ENCODE results near the gene OSTM1. TPM values are rescaled to one million over a fixed set of nuclear protein-coding genes. Genes with fewer than 3 reads are reported as not detected.
A peak's percentile ranks its signal among the peaks of the same experiment; 100 is the strongest.

Gene OSTM1
- total RNA-seq, 1 donor from 2014 or later: 13.6 TPM

DNA sequence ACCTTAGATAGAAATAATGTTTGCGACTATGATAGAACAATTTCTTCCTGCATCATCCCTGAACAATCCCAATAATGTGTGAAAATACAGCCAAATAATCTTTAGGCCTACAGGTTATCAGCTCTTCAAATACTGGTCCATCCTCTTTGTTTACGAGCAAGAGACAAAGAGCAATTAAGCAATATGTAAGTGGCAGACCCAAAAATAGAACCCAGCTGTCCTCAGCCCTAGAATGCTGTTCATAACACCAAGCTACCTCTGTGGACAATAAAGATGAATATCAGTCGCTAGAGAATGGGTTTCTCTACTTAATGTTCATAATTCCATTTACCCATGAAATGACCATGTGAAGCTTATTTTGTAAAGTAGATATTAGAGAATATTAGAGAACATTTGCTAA lies 28.4 kb upstream of the OSTM1 start:
- Histone ChIP-seq H3K36me3 (ENCODE audit: control insufficient read depth in 3 of 3, insufficient read depth in 3 of 3, low read length in 3 of 3) (no peaks in the 10 kb centered on the region), H3K4me3 (ENCODE audit: low read length in 3 of 3) (no peak overlapping the region), H3K4me1 (ENCODE audit: control insufficient read depth in 3 of 3, insufficient read depth in 3 of 3, low read length in 3 of 3) (peaks cover 0 to 6% (median 0%) of the 10 kb centered on the region in 3 donors), H3K27me3 (ENCODE audit: control insufficient read depth in 3 of 3, insufficient read depth in 3 of 3, low read length in 3 of 3) (no peaks in the 10 kb centered on the region), H3K27ac (ENCODE audit: low read depth, low read length) (peak overlapping the region; percentile 54), H3K9ac (ENCODE audit: low read depth in 1 of 3, low read length in 3 of 3) (no peak overlapping the region), H3K9me3 (ENCODE audit: control insufficient read depth in 3 of 3, low read length in 3 of 3) (no peaks in the 10 kb centered on the region)

- H3K27ac ChIP-seq (ENCODE audit: low read depth, low read length): no peak overlapping the region
- no peaks in the 10 kb centered on the region for H3K9me3 ChIP-seq (ENCODE audit: control insufficient read depth in 3 of 3, low read length in 3 of 3)
- no peaks in the 10 kb centered on the region for H3K27me3 ChIP-seq (ENCODE audit: control insufficient read depth in 3 of 3, insufficient read depth in 3 of 3, low read length in 3 of 3)
- H3K4me3 ChIP-seq (ENCODE audit: low read length in 3 of 3): no peak overlapping the region
- H3K36me3 ChIP-seq (ENCODE audit: control insufficient read depth in 3 of 3, insufficient read depth in 3 of 3, low read length in 3 of 3): no peaks in the 10 kb centered on the region
- H3K9ac ChIP-seq (ENCODE audit: low read depth in 1 of 3, low read length in 3 of 3): no peak overlapping the region
- peaks cover 0 to 6% (median 0%) of the 10 kb centered on the region in 3 donors for H3K4me1 ChIP-seq (ENCODE audit: control insufficient read depth in 3 of 3, insufficient read depth in 3 of 3, low read length in 3 of 3)
Observed at GRCh38 chr6:108100003-108100402, 25.5 kb upstream of the OSTM1 start.

DNA sequence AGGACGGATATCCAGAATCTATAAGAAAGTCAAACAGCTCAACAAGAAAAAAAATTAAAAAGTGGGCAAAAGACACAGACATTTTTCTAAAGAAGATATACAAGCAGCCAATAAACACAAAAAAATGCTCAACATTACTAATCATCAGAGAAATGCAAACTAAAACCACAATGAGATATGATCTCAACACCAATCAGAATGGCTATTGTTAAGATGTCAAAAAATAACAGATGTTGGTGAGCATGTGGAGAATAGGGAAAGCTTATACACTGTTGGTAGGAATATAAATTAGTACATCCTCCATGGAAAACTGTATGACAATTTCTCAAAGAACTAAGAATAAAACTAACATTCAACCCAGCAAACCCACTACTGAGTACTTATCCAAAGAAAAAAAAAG lies 23.3 kb upstream of the OSTM1 start:
- no peaks in the 10 kb centered on the region for H3K9me3 ChIP-seq (ENCODE audit: control insufficient read depth in 3 of 3, low read length in 3 of 3)
- no peak overlapping the region for H3K9ac ChIP-seq (ENCODE audit: low read depth in 1 of 3, low read length in 3 of 3)
- peaks cover 0 to 6% (median 0%) of the 10 kb centered on the region in 3 donors for H3K4me1 ChIP-seq (ENCODE audit: control insufficient read depth in 3 of 3, insufficient read depth in 3 of 3, low read length in 3 of 3)
- H3K27me3 ChIP-seq (ENCODE audit: control insufficient read depth in 3 of 3, insufficient read depth in 3 of 3, low read length in 3 of 3): peaks cover 0 to 3% (median 0%) of the 10 kb centered on the region in 3 donors
- no peaks in the 10 kb centered on the region for H3K36me3 ChIP-seq (ENCODE audit: control insufficient read depth in 3 of 3, insufficient read depth in 3 of 3, low read length in 3 of 3)
- no peak overlapping the region for H3K27ac ChIP-seq (ENCODE audit: low read depth, low read length)
- H3K4me3 ChIP-seq (ENCODE audit: low read length in 3 of 3): no peak overlapping the region

DNA sequence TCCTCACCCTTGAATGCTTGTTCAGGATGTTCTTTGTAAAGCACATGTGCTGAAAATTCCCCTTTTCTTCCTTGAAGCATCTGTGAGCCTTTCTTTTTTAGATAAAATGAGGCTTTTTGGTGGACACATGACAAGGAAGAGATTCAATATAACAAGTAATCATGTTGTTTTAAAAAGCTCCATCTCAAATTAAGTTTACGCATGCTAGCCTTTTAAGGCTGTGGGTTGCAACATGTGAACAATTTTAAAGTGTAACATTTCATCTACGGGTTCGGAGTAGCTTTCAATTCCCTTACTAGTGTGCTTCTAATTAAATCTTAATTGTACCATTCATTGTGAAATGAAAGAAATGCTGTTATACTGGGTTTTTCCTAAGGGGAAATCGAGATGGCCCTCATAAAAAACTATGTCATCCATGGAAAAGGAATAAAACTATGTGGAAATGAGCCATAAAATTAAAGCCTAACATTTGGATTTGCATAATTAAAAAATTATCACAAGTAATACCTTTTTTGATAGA lies 19.3 kb upstream of the OSTM1 start:
- Histone ChIP-seq H3K27ac (ENCODE audit: low read depth, low read length) (no peak overlapping the region), H3K9ac (ENCODE audit: low read depth in 1 of 3, low read length in 3 of 3) (no peak overlapping the region), H3K27me3 (ENCODE audit: control insufficient read depth in 3 of 3, insufficient read depth in 3 of 3, low read length in 3 of 3) (peaks cover 0 to 3% (median 0%) of the 10 kb centered on the region in 3 donors), H3K4me3 (ENCODE audit: low read length in 3 of 3) (no peak overlapping the region), H3K36me3 (ENCODE audit: control insufficient read depth in 3 of 3, insufficient read depth in 3 of 3, low read length in 3 of 3) (no peaks in the 10 kb centered on the region), H3K9me3 (ENCODE audit: control insufficient read depth in 3 of 3, low read length in 3 of 3) (no peaks in the 10 kb centered on the region), H3K4me1 (ENCODE audit: control insufficient read depth in 3 of 3, insufficient read depth in 3 of 3, low read length in 3 of 3) (no peaks in the 10 kb centered on the region)

DNA sequence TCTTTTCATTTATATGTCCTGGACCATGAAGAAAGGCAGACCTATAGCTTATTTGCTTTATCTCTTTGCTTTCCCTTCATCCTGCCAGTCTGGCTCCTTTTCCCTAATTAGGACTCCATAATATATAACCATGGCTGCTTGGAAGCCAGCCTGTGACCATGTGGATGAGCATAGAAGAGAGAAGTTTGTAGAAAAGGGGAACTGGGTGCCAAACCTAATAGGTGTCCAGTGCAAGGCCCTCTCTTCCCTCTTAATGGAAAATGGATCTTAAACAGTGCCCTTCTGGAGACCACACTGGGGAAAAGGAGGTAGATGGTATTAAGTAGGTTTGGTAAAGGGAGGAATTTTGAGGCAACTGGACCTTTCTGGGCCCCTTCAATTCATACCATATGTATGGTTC lies 16.7 kb upstream of the OSTM1 start:
- Histone ChIP-seq H3K27ac (ENCODE audit: low read depth, low read length) (no peak overlapping the region), H3K36me3 (ENCODE audit: control insufficient read depth in 3 of 3, insufficient read depth in 3 of 3, low read length in 3 of 3) (no peaks in the 10 kb centered on the region), H3K9me3 (ENCODE audit: control insufficient read depth in 3 of 3, low read length in 3 of 3) (no peaks in the 10 kb centered on the region), H3K27me3 (ENCODE audit: control insufficient read depth in 3 of 3, insufficient read depth in 3 of 3, low read length in 3 of 3) (peaks cover 0 to 3% (median 2%) of the 10 kb centered on the region in 3 donors), H3K4me3 (ENCODE audit: low read length in 3 of 3) (no peak overlapping the region), H3K4me1 (ENCODE audit: control insufficient read depth in 3 of 3, insufficient read depth in 3 of 3, low read length in 3 of 3) (no peaks in the 10 kb centered on the region), H3K9ac (ENCODE audit: low read depth in 1 of 3, low read length in 3 of 3) (no peak overlapping the region)

DNA sequence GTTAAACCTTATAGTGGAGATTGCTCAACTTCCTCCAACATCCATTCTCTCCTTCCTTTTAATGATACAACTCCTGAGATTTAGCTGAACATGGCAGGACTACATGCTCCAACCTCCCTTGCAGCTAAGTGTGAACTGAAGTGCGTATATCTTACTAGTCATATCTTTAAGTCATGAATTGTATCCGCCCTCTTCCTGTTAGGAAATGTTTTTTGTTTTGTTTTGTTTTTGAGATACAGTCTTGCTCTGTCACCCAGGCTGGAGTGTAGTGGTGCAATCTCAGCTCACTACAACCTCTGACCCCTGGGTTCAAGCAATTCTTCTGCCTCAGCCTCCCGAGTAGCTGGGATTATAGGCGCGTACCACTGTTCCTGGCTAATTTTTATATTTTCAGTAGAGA lies 8.8 kb upstream of the OSTM1 start:
- Histone ChIP-seq H3K27me3 (ENCODE audit: control insufficient read depth in 3 of 3, insufficient read depth in 3 of 3, low read length in 3 of 3) (peaks cover 0 to 2% (median 0%) of the 10 kb centered on the region in 3 donors), H3K36me3 (ENCODE audit: control insufficient read depth in 3 of 3, insufficient read depth in 3 of 3, low read length in 3 of 3) (no peaks in the 10 kb centered on the region), H3K9me3 (ENCODE audit: control insufficient read depth in 3 of 3, low read length in 3 of 3) (no peaks in the 10 kb centered on the region), H3K9ac (ENCODE audit: low read depth in 1 of 3, low read length in 3 of 3) (no peak overlapping the region), H3K4me1 (ENCODE audit: control insufficient read depth in 3 of 3, insufficient read depth in 3 of 3, low read length in 3 of 3) (no peaks in the 10 kb centered on the region), H3K4me3 (ENCODE audit: low read length in 3 of 3) (no peak overlapping the region), H3K27ac (ENCODE audit: low read depth, low read length) (no peak overlapping the region)

DNA sequence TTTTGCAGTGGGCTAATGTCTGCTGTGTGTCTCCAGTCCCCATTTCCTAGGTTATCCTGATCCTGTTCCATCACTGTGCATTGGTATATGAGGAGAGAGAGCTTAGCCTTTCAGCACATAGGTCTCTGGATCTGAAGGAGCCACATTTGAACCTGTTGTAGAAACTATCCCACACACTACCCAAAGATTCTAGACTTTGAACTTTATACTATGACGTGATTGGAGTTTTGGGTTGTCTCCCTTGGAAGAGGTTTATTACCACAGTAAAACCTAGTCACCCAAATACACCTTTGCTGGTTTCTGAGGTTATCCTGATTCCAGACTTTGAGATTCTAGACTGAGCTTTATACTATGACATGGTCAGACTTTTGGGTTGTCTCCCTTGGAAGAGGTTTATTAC lies 8.0 kb upstream of the OSTM1 start:
- Histone ChIP-seq H3K27ac (ENCODE audit: low read depth, low read length) (no peak overlapping the region), H3K36me3 (ENCODE audit: control insufficient read depth in 3 of 3, insufficient read depth in 3 of 3, low read length in 3 of 3) (no peaks in the 10 kb centered on the region), H3K4me3 (ENCODE audit: low read length in 3 of 3) (no peak overlapping the region), H3K9me3 (ENCODE audit: control insufficient read depth in 3 of 3, low read length in 3 of 3) (no peaks in the 10 kb centered on the region), H3K4me1 (ENCODE audit: control insufficient read depth in 3 of 3, insufficient read depth in 3 of 3, low read length in 3 of 3) (no peaks in the 10 kb centered on the region), H3K9ac (ENCODE audit: low read depth in 1 of 3, low read length in 3 of 3) (no peak overlapping the region), H3K27me3 (ENCODE audit: control insufficient read depth in 3 of 3, insufficient read depth in 3 of 3, low read length in 3 of 3) (peaks cover 0 to 2% (median 0%) of the 10 kb centered on the region in 3 donors)

DNA sequence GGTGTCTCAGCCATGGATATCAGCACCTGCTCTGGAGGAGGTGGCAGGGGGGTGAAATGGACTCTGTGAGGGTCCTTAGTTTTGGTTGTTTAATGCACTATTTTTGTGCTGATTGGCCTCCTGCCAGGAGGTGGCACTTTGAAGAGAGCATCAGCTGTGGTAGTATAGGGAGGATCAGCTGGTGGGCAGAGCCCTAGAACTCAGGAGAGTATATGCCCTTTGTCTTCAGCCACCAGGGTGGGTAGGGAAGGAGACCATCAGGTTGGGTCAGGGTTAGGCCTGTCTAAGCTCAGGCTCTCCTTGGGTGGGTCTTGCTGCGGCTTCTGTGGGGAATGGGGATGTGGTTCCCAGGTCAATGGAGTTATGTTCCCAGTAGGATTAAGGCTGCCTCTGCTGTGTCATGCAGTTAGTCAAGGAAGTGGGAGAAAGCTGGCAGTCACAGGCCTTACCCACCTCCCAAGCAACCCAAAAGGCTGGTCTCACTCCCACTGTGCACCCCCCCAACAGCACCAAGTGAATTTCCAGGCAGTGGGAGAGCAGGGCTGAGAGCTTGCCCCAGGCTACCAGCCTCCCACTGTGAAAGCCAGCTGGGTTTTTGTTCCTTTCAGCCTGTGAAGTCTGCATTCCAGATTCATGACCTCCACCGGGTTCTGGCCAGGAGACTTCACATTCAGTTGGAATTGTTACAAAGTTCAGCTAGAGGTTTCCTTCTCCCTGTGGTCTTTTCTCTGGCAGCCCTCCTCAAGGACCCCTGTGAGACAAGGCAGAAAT lies 5.7 kb upstream of the OSTM1 start:
- H3K4me1 ChIP-seq (ENCODE audit: control insufficient read depth in 3 of 3, insufficient read depth in 3 of 3, low read length in 3 of 3): peaks cover 0 to 4% (median 0%) of the 10 kb centered on the region in 3 donors
- no peak overlapping the region for H3K9ac ChIP-seq (ENCODE audit: low read depth in 1 of 3, low read length in 3 of 3)
- no peaks in the 10 kb centered on the region for H3K27me3 ChIP-seq (ENCODE audit: control insufficient read depth in 3 of 3, insufficient read depth in 3 of 3, low read length in 3 of 3)
- H3K36me3 ChIP-seq (ENCODE audit: control insufficient read depth in 3 of 3, insufficient read depth in 3 of 3, low read length in 3 of 3): no peaks in the 10 kb centered on the region
- no peaks in the 10 kb centered on the region for H3K9me3 ChIP-seq (ENCODE audit: control insufficient read depth in 3 of 3, low read length in 3 of 3)
- no peak overlapping the region for H3K27ac ChIP-seq (ENCODE audit: low read depth, low read length)
- no peak overlapping the region for H3K4me3 ChIP-seq (ENCODE audit: low read length in 3 of 3)

- Histone ChIP-seq H3K4me1 (ENCODE audit: control insufficient read depth in 3 of 3, insufficient read depth in 3 of 3, low read length in 3 of 3) (peaks cover 9 to 13% (median 10%) of the 10 kb centered on the region in 3 donors), H3K9me3 (ENCODE audit: control insufficient read depth in 3 of 3, low read length in 3 of 3) (no peaks in the 10 kb centered on the region), H3K27ac (ENCODE audit: low read depth, low read length) (no peak overlapping the region), H3K9ac (ENCODE audit: low read depth in 1 of 3, low read length in 3 of 3) (no peak overlapping the region), H3K4me3 (ENCODE audit: low read length in 3 of 3) (no peak overlapping the region), H3K36me3 (ENCODE audit: control insufficient read depth in 3 of 3, insufficient read depth in 3 of 3, low read length in 3 of 3) (no peaks in the 10 kb centered on the region), H3K27me3 (ENCODE audit: control insufficient read depth in 3 of 3, insufficient read depth in 3 of 3, low read length in 3 of 3) (no peaks in the 10 kb centered on the region)
Observed at GRCh38 chr6:108078191-108078590, 3.6 kb upstream of the OSTM1 start.

GRCh38 chr6:108074057-108074358 lies 533 bp downstream of the OSTM1 start:
- H3K27ac ChIP-seq (ENCODE audit: low read depth, low read length): peak overlapping the region; percentile 79
- peak overlapping the region; percentile 92 to 96 (median 94) for H3K9ac ChIP-seq (ENCODE audit: low read depth in 1 of 3, low read length in 3 of 3)
- H3K9me3 ChIP-seq (ENCODE audit: control insufficient read depth in 3 of 3, low read length in 3 of 3): no peaks in the 10 kb centered on the region
- H3K36me3 ChIP-seq (ENCODE audit: control insufficient read depth in 3 of 3, insufficient read depth in 3 of 3, low read length in 3 of 3): no peaks in the 10 kb centered on the region
- peak overlapping the region; percentile 87 to 99 (median 95) for H3K4me3 ChIP-seq (ENCODE audit: low read length in 3 of 3)
- no peaks in the 10 kb centered on the region for H3K27me3 ChIP-seq (ENCODE audit: control insufficient read depth in 3 of 3, insufficient read depth in 3 of 3, low read length in 3 of 3)
- peaks cover 10 to 13% (median 11%) of the 10 kb centered on the region in 3 donors for H3K4me1 ChIP-seq (ENCODE audit: control insufficient read depth in 3 of 3, insufficient read depth in 3 of 3, low read length in 3 of 3)
